GM12878 (cell line): ENCODE data around the gene CALHM2.

Experiments used
- ATF3 ChIP-seq: IDR thresholded peaks from 2 replicates; pipeline ENCODE4 v1.6.1; 2011; ENCODE audit warnings: low read depth, mild to moderate bottlenecking, low read length, moderate library complexity, borderline replicate concordance; ENCODE audit errors: extremely low read depth
- BRCA1 ChIP-seq: IDR thresholded peaks from 2 replicates; pipeline ENCODE4 v1.6.1; 2011; ENCODE audit warnings: low read depth, low read length, improper control_type of control experiment
- CTCF ChIP-seq, 3 experiments: IDR thresholded peaks in 2 of 3; conservative IDR thresholded peaks in 1 of 3; 2 replicates each; pipeline ENCODE4 v1.5.1; 2011; ENCODE audit warnings: low read depth in 3 of 3, low read length in 3 of 3, mild to moderate bottlenecking in 3 of 3, control low read depth in 2 of 3, moderate library complexity in 2 of 3, inconsistent platforms in 1 of 3, mixed read lengths in 1 of 3; ENCODE audit not compliant: control insufficient read depth in 2 of 3, insufficient read depth in 1 of 3; ENCODE audit errors: extremely low read depth in 1 of 3
- MYB ChIP-seq: fragments of 150-350 bp; IDR thresholded peaks from 2 replicates; pipeline ENCODE4 v1.6.1; 2014; ENCODE audit warnings: mild to moderate bottlenecking, low read depth, low read length, borderline replicate concordance
- SMC3 ChIP-seq: IDR thresholded peaks from 2 replicates; pipeline ENCODE4 v1.6.1; 2011; ENCODE audit warnings: low read length, improper control_type of control experiment, borderline replicate concordance
- ZNF207 ChIP-seq: fragments of 450-650 bp; IDR thresholded peaks from 2 replicates; pipeline ENCODE4 v1.6.1; 2014; ENCODE audit warnings: antibody characterized with exemption, mild to moderate bottlenecking, borderline replicate concordance

- TF ChIP-seq CTCF (IDR thresholded peaks at IDR 0.05 in 2 of 3, conservative IDR thresholded peaks at IDR 0.05 in 1 of 3; ENCODE audit: control insufficient read depth in 2 of 3, extremely low read depth in 1 of 3, insufficient read depth in 1 of 3, low read depth in 3 of 3, low read length in 3 of 3) (no peak), ZNF207 (no peak), BRCA1 (no peak), ATF3 (no peak), MYB (no peak), SMC3 (no peak)
Observed at GRCh38 chr10:103458720-103459119, 6.5 kb upstream of the CALHM2 start, which contains the start of gene CALHM1.
